Nephron (organoid): ENCODE results near the gene SIK2.

Source experiments
- H3K27ac Mint-ChIP-seq, 3 experiments: 2 replicates each; pipeline ENCODE4 v1.8.0; 2020; ENCODE audit warnings: mixed read lengths in 3 of 3, mild to moderate bottlenecking in 2 of 3, moderate library complexity in 1 of 3
- H3K27me3 Mint-ChIP-seq: 2 replicates; pipeline ENCODE4 v1.8.0; 2021; ENCODE audit warnings: low read depth, mild to moderate bottlenecking, moderate library complexity, mixed read lengths
- H3K36me3 Mint-ChIP-seq: 2 replicates; pipeline ENCODE4 v1.8.0; 2020; ENCODE audit warnings: low read depth, mixed read lengths
- H3K4me1 Mint-ChIP-seq: 2 replicates; pipeline ENCODE4 v1.8.0; 2020; ENCODE audit warnings: mixed read lengths
- H3K4me3 Mint-ChIP-seq, 3 experiments: 2 replicates each; pipeline ENCODE4 v1.8.0; 2020; ENCODE audit warnings: mild to moderate bottlenecking in 3 of 3, mixed read lengths in 3 of 3, moderate library complexity in 2 of 3
- H3K9me3 Mint-ChIP-seq: 2 replicates; pipeline ENCODE4 v1.8.0; 2020; ENCODE audit warnings: mixed read lengths
- TF ChIP-seq, protein P1 (sequence below), 3 experiments: fragments of 200-600 bp; sonication (generic); IDR thresholded peaks; one replicate each; pipeline ENCODE4 v1.5.0; 2021; ENCODE audit warnings: antibody characterized with exemption in 3 of 3; ENCODE audit not compliant: unreplicated experiment in 3 of 3

SIK2 gene

DNA sequence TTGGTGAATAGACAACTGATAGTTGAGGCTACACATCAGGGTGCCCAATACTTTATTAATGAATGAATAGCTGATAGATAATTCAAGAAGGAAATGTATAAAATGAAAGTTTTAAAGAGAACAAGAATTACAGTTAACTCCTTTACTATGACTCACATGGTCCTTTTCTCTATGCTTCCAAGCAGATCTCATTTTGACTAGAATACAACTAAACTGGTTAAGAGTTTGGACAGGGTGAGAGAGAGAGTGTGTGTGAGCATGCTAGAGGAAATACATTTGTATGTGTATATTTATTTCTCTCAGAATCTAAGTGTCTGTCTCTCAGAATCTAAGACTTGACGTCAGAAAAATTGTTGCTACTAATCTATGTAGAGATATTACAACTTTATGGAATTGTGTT is 66.7 kb downstream of the SIK2 start:
- TF ChIP-seq, protein P1, sequence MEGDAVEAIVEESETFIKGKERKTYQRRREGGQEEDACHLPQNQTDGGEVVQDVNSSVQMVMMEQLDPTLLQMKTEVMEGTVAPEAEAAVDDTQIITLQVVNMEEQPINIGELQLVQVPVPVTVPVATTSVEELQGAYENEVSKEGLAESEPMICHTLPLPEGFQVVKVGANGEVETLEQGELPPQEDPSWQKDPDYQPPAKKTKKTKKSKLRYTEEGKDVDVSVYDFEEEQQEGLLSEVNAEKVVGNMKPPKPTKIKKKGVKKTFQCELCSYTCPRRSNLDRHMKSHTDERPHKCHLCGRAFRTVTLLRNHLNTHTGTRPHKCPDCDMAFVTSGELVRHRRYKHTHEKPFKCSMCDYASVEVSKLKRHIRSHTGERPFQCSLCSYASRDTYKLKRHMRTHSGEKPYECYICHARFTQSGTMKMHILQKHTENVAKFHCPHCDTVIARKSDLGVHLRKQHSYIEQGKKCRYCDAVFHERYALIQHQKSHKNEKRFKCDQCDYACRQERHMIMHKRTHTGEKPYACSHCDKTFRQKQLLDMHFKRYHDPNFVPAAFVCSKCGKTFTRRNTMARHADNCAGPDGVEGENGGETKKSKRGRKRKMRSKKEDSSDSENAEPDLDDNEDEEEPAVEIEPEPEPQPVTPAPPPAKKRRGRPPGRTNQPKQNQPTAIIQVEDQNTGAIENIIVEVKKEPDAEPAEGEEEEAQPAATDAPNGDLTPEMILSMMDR (IDR thresholded peaks at IDR 0.05; ENCODE audit: unreplicated experiment in 3 of 3) = no peak
- no peak overlapping the region for H3K4me3 Mint-ChIP-seq
- H3K9me3 Mint-ChIP-seq = no peaks in the 10 kb centered on the region
- no peak overlapping the region for H3K27ac Mint-ChIP-seq
- peaks cover 28% of the 10 kb centered on the region for H3K36me3 Mint-ChIP-seq
- H3K4me1 Mint-ChIP-seq = no peaks in the 10 kb centered on the region
- H3K27me3 Mint-ChIP-seq = no peaks in the 10 kb centered on the region

DNA sequence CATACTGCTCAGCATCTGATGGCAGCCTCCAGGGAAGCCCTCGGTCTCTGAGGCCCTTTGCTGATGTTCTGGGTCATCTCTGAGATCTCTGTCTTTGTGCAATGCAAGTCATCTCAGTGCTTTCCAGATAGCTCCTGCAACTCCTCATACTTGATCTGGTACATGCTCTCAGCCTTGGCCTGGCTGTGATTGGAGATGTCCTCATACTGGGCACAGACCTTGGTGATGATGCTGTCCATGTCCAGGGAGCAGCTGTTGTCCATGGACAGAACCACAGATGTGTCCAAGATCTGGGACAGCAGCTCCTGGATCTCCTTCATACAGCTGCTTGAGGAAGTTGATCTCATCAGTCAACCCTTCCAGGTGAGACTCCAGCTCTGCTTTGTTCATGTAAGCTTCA is 69.1 kb downstream of the SIK2 start:
- H3K4me1 Mint-ChIP-seq = no peaks in the 10 kb centered on the region
- H3K27me3 Mint-ChIP-seq = no peaks in the 10 kb centered on the region
- no peak overlapping the region for H3K4me3 Mint-ChIP-seq
- TF ChIP-seq, protein P1 (IDR thresholded peaks at IDR 0.05; ENCODE audit: unreplicated experiment in 3 of 3) = no peak
- H3K27ac Mint-ChIP-seq = no peak overlapping the region
- no peaks in the 10 kb centered on the region for H3K9me3 Mint-ChIP-seq
- peaks cover 39% of the 10 kb centered on the region for H3K36me3 Mint-ChIP-seq

DNA sequence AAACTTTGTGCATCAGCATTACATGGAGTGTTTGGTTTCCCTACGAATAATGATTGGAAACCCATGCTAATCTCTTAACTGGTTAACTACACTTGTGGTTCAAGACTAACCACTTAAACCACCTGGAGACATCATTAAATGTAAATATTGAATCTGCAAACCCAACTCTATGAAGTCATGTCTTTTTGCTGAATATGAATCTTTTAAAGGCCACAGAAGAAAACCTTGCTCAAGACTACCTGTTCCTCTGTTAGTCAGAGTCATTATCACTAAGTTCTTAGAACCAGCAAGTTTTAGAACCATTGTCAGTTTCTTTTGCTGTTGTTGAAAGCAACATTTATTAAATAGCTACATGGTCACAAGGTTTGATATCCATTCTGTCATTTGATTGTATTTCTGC is 70.7 kb downstream of the SIK2 start:
- peaks cover 3% of the 10 kb centered on the region for H3K4me1 Mint-ChIP-seq
- H3K36me3 Mint-ChIP-seq = peaks cover 43% of the 10 kb centered on the region
- H3K9me3 Mint-ChIP-seq = no peaks in the 10 kb centered on the region
- no peak overlapping the region for H3K4me3 Mint-ChIP-seq
- H3K27me3 Mint-ChIP-seq = no peaks in the 10 kb centered on the region
- TF ChIP-seq, protein P1 (IDR thresholded peaks at IDR 0.05; ENCODE audit: unreplicated experiment in 3 of 3) = no peak
- H3K27ac Mint-ChIP-seq = no peak overlapping the region

DNA sequence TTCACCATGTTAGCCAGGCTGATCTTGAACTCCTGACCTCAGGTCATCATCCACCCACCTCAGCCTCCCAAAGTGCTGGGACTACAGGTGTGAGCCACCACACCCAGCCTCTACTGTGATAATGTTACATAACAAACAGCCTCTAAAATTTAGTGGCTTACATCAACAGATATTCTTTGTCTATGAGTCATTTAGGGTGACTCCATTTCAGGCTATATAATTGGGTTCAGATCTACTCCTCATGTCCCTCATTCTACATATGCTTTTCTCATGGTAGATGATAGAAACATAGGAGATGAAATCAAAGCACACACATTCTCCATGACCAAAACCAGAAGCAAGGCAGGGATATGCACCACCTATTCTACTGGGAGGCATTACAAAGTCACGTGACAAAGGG is 72.7 kb downstream of the SIK2 start:
- TF ChIP-seq, protein P1 (IDR thresholded peaks at IDR 0.05; ENCODE audit: unreplicated experiment in 3 of 3) = no peak
- Mint-ChIP-seq H3K4me1 (peaks cover 5% of the 10 kb centered on the region), H3K36me3 (peaks cover 45% of the 10 kb centered on the region), H3K4me3 (no peak overlapping the region), H3K27ac (no peak overlapping the region), H3K27me3 (no peaks in the 10 kb centered on the region), H3K9me3 (no peaks in the 10 kb centered on the region)

DNA sequence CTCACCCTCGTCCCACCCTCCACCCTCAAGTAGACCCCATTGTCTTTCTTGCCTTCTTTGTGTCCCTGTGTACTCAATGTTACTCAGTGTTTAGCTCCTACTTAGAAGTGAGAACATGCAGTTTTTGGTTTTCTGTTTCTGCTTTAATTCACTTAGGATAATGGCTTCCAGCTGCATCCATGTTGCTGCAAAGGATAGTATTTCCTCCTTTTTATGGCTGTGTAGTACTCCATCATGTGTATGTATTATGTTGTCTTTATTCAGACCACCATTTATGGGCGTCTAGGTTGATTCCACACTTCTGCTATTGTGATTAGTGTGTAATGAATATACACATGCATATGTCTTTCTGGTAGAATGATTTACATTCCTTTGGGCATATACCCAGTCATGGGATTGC is 73.6 kb downstream of the SIK2 start:
- no peak overlapping the region for H3K4me3 Mint-ChIP-seq
- no peaks in the 10 kb centered on the region for H3K9me3 Mint-ChIP-seq
- TF ChIP-seq, protein P1 (IDR thresholded peaks at IDR 0.05; ENCODE audit: unreplicated experiment in 3 of 3) = no peak
- H3K36me3 Mint-ChIP-seq = peaks cover 45% of the 10 kb centered on the region
- no peak overlapping the region for H3K27ac Mint-ChIP-seq
- H3K27me3 Mint-ChIP-seq = no peaks in the 10 kb centered on the region
- H3K4me1 Mint-ChIP-seq = peaks cover 5% of the 10 kb centered on the region

DNA sequence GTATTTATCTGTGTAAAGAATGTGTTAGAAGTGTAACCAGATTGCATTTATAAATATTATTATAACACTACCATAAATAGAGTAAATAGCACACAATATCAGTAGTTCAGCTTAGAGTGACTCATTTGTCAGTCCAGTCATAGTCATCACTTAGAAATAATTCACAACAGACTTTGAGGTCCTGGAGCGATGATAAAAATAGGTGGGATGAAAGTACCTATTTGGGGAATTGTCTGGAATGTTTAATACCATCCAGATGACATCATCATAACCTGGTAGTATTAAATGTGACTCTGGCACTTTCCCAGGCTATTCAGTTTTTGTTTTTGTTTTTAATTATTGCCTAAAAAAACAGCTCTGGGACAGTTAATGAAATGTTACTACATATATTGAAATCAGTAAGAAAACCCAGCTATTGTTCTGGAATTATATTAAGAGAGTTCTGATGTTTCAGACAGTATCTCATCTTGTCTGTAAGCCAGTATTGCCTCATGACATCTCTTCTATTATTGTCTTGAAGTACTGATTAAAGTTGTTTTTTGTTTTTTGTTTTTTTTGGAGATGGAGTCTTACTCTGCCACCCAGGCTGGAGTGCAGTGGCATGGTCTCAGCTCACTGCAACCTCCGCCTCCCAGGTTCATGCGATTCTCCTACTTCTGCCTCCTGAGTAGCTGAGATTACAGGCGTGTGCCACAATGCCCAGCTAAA is 74.8 kb downstream of the SIK2 start:
- no peaks in the 10 kb centered on the region for H3K27me3 Mint-ChIP-seq
- no peaks in the 10 kb centered on the region for H3K9me3 Mint-ChIP-seq
- H3K4me1 Mint-ChIP-seq = peaks cover 5% of the 10 kb centered on the region
- H3K27ac Mint-ChIP-seq = no peak overlapping the region
- TF ChIP-seq, protein P1 (IDR thresholded peaks at IDR 0.05; ENCODE audit: unreplicated experiment in 3 of 3) = no peak
- no peak overlapping the region for H3K4me3 Mint-ChIP-seq
- H3K36me3 Mint-ChIP-seq = peaks cover 38% of the 10 kb centered on the region
